ENCODE measurements around the gene SPATS1. TPM values are rescaled to one million over a fixed set of nuclear protein-coding genes. Genes with fewer than 3 reads are reported as not detected.

SPATS1 gene
- total and polyA plus RNA-seq, 9 donors = 0.25 to 1.4 (median 0.28) TPM; not detected in 6

DNA sequence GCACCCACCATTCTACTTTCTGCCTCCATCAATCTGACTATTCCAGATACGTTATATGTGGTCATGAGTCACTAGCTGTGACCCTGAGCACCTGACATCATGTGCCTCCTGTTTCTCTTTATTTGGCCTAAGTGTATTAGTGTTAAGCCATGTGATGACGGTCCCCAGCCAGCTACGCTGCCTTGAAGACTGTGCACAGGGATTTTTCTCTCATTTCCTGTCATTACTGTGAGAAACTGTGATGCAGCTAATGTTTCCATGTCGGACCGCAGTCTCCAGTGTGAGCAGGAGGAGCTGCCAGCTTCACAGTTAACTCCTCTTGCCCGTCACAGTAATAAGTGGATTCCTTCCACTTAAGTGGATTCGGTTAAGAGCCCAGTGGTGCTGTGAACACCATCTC lies 9.9 kb upstream of the SPATS1 start:
- intact Hi-C loops (cut with DNase I) = loop anchor here in 2 of 4 donors (10.0 kb wide), 3 partner anchors 158 to 238 kb away; no protein-coding TSS in a partner anchor
- Histone ChIP-seq H3K4me1 (ENCODE audit: insufficient read depth) (no peaks in the 10 kb centered on the region), H3K27me3 (no peaks in the 10 kb centered on the region), H3K4me3 (no peak overlapping the region), H3K27ac (no peak overlapping the region), H3K36me3 (no peaks in the 10 kb centered on the region), H3K9me3 (no peaks in the 10 kb centered on the region)
- WGBS, 3 donors = 54 to 64% (median 58%) methylated on average over 7 of the region's 7 CpGs
- TF ChIP-seq POLR2A (IDR thresholded peaks at IDR 0.05) = no peak
- TF ChIP-seq, protein P1, sequence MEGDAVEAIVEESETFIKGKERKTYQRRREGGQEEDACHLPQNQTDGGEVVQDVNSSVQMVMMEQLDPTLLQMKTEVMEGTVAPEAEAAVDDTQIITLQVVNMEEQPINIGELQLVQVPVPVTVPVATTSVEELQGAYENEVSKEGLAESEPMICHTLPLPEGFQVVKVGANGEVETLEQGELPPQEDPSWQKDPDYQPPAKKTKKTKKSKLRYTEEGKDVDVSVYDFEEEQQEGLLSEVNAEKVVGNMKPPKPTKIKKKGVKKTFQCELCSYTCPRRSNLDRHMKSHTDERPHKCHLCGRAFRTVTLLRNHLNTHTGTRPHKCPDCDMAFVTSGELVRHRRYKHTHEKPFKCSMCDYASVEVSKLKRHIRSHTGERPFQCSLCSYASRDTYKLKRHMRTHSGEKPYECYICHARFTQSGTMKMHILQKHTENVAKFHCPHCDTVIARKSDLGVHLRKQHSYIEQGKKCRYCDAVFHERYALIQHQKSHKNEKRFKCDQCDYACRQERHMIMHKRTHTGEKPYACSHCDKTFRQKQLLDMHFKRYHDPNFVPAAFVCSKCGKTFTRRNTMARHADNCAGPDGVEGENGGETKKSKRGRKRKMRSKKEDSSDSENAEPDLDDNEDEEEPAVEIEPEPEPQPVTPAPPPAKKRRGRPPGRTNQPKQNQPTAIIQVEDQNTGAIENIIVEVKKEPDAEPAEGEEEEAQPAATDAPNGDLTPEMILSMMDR (IDR thresholded peaks at IDR 0.05) = no peak
- no peak for TF ChIP-seq EP300 (IDR thresholded peaks at IDR 0.05)
- no peak for DNase-seq

DNA sequence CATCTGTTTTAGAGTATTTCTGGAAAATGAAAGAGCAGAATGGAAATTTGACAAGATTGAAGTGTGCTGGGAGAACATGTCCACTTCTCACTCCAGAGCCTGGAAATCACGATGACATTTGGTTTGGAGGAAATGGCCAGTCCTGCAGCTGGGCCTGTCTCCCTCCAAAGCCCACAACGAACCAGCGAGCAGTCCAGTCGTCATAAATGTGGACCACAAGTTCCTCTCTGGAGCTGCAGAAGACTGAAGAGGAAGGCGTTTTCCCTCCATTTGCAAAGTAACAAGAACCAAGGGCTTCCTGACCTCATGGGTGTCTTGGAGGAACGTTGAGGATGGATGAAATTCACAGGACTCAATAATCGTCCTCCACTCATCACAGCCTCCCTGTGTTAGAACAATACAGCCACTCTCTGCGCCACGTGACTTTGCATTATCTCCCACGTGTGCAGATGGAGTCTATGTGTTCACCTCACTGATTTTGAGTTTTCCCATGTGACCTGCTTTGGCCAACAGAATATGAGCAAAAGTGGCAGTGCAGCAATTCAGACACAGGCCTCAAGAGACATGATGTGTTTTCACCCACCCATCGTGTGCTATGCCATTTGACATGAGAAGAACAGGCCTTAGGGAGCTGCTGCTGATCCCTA lies 9.1 kb upstream of the SPATS1 start:
- Histone ChIP-seq H3K36me3 (no peaks in the 10 kb centered on the region), H3K4me1 (ENCODE audit: insufficient read depth) (no peaks in the 10 kb centered on the region), H3K27ac (no peak overlapping the region), H3K9me3 (no peaks in the 10 kb centered on the region), H3K4me3 (no peak overlapping the region), H3K27me3 (no peaks in the 10 kb centered on the region)
- TF ChIP-seq POLR2A (IDR thresholded peaks at IDR 0.05) = no peak
- TF ChIP-seq, protein P1 (IDR thresholded peaks at IDR 0.05) = no peak
- TF ChIP-seq EP300 (IDR thresholded peaks at IDR 0.05) = no peak
- intact Hi-C loops (cut with DNase I) = loop anchor here in 2 of 4 donors (10.0 kb wide), 3 partner anchors 159 to 239 kb away; no protein-coding TSS in a partner anchor
- 75 to 83% (median 76%) methylated on average over 11 of the region's 11 CpGs for WGBS, 3 donors
- DNase-seq = no peak

DNA sequence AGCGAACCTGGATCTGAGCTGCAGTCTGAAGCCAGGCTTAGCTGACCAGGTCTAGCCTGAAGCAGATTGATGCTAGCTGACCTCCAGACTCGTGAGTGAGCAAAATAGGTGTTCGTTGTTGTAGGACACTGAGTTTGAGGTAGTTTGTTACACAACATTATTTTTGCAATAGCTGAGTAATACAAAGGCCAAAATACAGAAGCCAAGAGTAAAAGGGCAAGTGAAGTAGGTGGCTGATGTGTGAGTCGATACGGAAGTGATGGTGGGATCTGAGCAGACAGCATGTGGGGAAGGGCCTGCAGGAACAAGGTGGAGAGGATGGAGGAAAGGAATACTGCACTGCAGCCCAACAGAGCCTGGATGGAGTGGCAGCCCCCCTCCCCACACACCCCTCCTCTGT lies 8.5 kb upstream of the SPATS1 start:
- Histone ChIP-seq H3K4me1 (ENCODE audit: insufficient read depth) (no peaks in the 10 kb centered on the region), H3K9me3 (no peaks in the 10 kb centered on the region), H3K27ac (no peak overlapping the region), H3K4me3 (no peak overlapping the region), H3K36me3 (no peaks in the 10 kb centered on the region), H3K27me3 (no peaks in the 10 kb centered on the region)
- 86 to 93% (median 91%) methylated on average over 5 of the region's 5 CpGs for WGBS, 3 donors
- no peak for DNase-seq
- intact Hi-C loops (cut with DNase I) = loop anchor here in 2 of 4 donors (10.0 kb wide), 3 partner anchors 159 to 239 kb away; no protein-coding TSS in a partner anchor
- no peak for TF ChIP-seq POLR2A (IDR thresholded peaks at IDR 0.05)
- TF ChIP-seq, protein P1 (IDR thresholded peaks at IDR 0.05) = no peak
- TF ChIP-seq EP300 (IDR thresholded peaks at IDR 0.05) = no peak

GRCh38 chr6:44335631-44336030 lies 6.8 kb upstream of the SPATS1 start:
- no peaks in the 10 kb centered on the region for H3K27me3 ChIP-seq
- intact Hi-C loops (cut with DNase I) = loop anchor here in 2 of 4 donors (10.0 kb wide), 3 partner anchors 161 to 241 kb away; no protein-coding TSS in a partner anchor
- 41 to 49% (median 43%) methylated on average over 1 of the region's 1 CpG for WGBS, 3 donors
- DNase-seq = no peak
- no peaks in the 10 kb centered on the region for H3K9me3 ChIP-seq
- no peak for TF ChIP-seq POLR2A (IDR thresholded peaks at IDR 0.05)
- no peak for TF ChIP-seq EP300 (IDR thresholded peaks at IDR 0.05)
- TF ChIP-seq, protein P1 (IDR thresholded peaks at IDR 0.05) = no peak
- H3K4me1 ChIP-seq (ENCODE audit: insufficient read depth) = no peaks in the 10 kb centered on the region
- H3K36me3 ChIP-seq = no peaks in the 10 kb centered on the region
- H3K27ac ChIP-seq = no peak overlapping the region
- H3K4me3 ChIP-seq = no peak overlapping the region

Data from ovary (tissue), 9 donors.